GM12878 (cell line): Measurements from ENCODE around the gene ACTR2. TPM values are rescaled to one million over a fixed set of nuclear protein-coding genes. Genes with fewer than 3 reads are reported as not detected.

Source experiments
- ATAC-seq: fragments of 200-7000 bp; cut with Tn5 transposase; 3 replicates; pipeline ENCODE4 v1.9.1; 2020; ENCODE audit warnings: mild to moderate bottlenecking, moderate library complexity
- BruUV-seq: library from RNA; stranded (reverse); fragments of 400-500 nt; replicated peaks from 2 replicates; lab custom pipeline; 2021; lab: Mats Ljungman, UMichigan
- CTCF ChIA-PET: fragments of 300-600 bp; sonication (Branson Sonifier 250); formaldehyde crosslinking; extraction: SDS; loops from one replicate; lab custom pipeline; 2021; ENCODE audit warnings: inconsistent platforms; lab: Yijun Ruan, JAX
- POLR2A ChIA-PET: fragments of 350-600 bp; formaldehyde crosslinking; extraction: SDS; loops from one replicate; lab custom pipeline; 2021; ENCODE audit warnings: inconsistent platforms; lab: Charles Lee
- RAD21 ChIA-PET: fragments of 300-600 bp; sonication (Branson Sonifier 250); formaldehyde crosslinking; loops from one replicate; lab custom pipeline; 2023; ENCODE audit warnings: antibody characterized with exemption; ENCODE audit not compliant: unreplicated experiment; lab: Charles Lee
- SMC1A ChIA-PET: fragments of 300-600 bp; sonication (Branson Sonifier 250); formaldehyde crosslinking; loops from one replicate; lab custom pipeline; 2023; ENCODE audit not compliant: unreplicated experiment, uncharacterized antibody; lab: Charles Lee
- DNase-seq: peaks from one replicate; pipeline ENCODE4 v3.0.0-alpha.2; 2011; ENCODE audit warnings: low read depth, low spot score
- FAIRE-seq: peaks from 3 replicates; lab custom pipeline; 2011; peaks lifted over from hg19 to GRCh38; lab: Jason Lieb, UNC
- H2AFZ ChIP-seq: 2 replicates; pipeline ENCODE4 v1.6.0; 2011; ENCODE audit warnings: low read depth, low read length, control low read depth; ENCODE audit not compliant: control insufficient read depth
- H3K27ac ChIP-seq: 2 replicates; pipeline ENCODE4 v1.5.1; 2011; ENCODE audit warnings: control low read depth; ENCODE audit not compliant: control insufficient read depth, insufficient read depth
- H3K27me3 ChIP-seq, 2 experiments: replicated peaks in 1 of 2; 2 replicates each; pipeline versions ENCODE4 v1.6.0 to v1.6.1; 2011; ENCODE audit warnings: low read length in 1 of 2; ENCODE audit not compliant: control insufficient read depth in 2 of 2, insufficient read depth in 2 of 2
- H3K36me3 ChIP-seq, 2 experiments: 2 replicates each; pipeline ENCODE4 v1.5.1; 2011; ENCODE audit warnings: low read length in 1 of 2; ENCODE audit not compliant: control insufficient read depth in 2 of 2, insufficient read depth in 2 of 2
- H3K4me1 ChIP-seq: 2 replicates; pipeline ENCODE4 v1.6.1; 2011; ENCODE audit warnings: mild to moderate bottlenecking, low read length, moderate library complexity, mixed read lengths; ENCODE audit not compliant: control insufficient read depth, insufficient read depth
- H3K4me2 ChIP-seq: 2 replicates; pipeline ENCODE4 v1.6.0; 2011; ENCODE audit warnings: control low read depth; ENCODE audit not compliant: control insufficient read depth, insufficient read depth
- H3K4me3 ChIP-seq: fragments of 200-600 bp; sonication (generic); 2 replicates; pipeline ENCODE4 v1.5.1; 2016
- H3K79me2 ChIP-seq: 2 replicates; pipeline ENCODE4 v1.6.0; 2011; ENCODE audit warnings: low read length; ENCODE audit not compliant: control insufficient read depth, insufficient read depth
- H3K9ac ChIP-seq: 2 replicates; pipeline ENCODE4 v1.8.0; 2011; ENCODE audit warnings: low read length, control low read depth, mixed read lengths; ENCODE audit not compliant: control insufficient read depth, insufficient read depth
- H3K9me3 ChIP-seq: replicated peaks from 3 replicates; pipeline ENCODE4 v1.5.1; 2011; ENCODE audit warnings: mild to moderate bottlenecking, low read length; ENCODE audit not compliant: control insufficient read depth, insufficient read depth
- H4K20me1 ChIP-seq: 2 replicates; pipeline ENCODE4 v1.6.0; 2011; ENCODE audit not compliant: control insufficient read depth, insufficient read depth
- BHLHE40 ChIP-seq, 2 experiments: fragments of 450-650 bp in 1 of 2; IDR thresholded peaks; 2 replicates each; pipeline ENCODE4 v1.6.1; 2011 to 2017; ENCODE audit warnings: low read depth in 2 of 2, borderline replicate concordance in 1 of 2, improper control_type of control experiment in 1 of 2, low read length in 1 of 2, mild to moderate bottlenecking in 1 of 2
- CREM ChIP-seq: IDR thresholded peaks from 2 replicates; pipeline ENCODE4 v1.6.1; 2014; ENCODE audit warnings: antibody characterized with exemption, low read depth
- HDGF ChIP-seq: fragments of 450-650 bp; IDR thresholded peaks from 2 replicates; pipeline ENCODE4 v1.6.1; 2016; ENCODE audit warnings: antibody characterized with exemption
- SP1 ChIP-seq: IDR thresholded peaks from one replicate; pipeline ENCODE4 v1.6.1; 2011; ENCODE audit warnings: low read depth, low read length
- STAT3 ChIP-seq: IDR thresholded peaks from 2 replicates; pipeline ENCODE4 v1.6.1; 2011; ENCODE audit warnings: low read depth, low read length, improper control_type of control experiment
- TCF3 ChIP-seq: IDR thresholded peaks from 2 replicates; pipeline ENCODE4 v1.6.1; 2012; ENCODE audit warnings: low read depth, mild to moderate bottlenecking, low read length, borderline replicate concordance; ENCODE audit not compliant: insufficient read depth
- ZBED1 ChIP-seq: IDR thresholded peaks from 2 replicates; pipeline ENCODE4 v1.6.1; 2016; ENCODE audit warnings: borderline replicate concordance
- WGBS: methylation state at CpG from one replicate; pipeline ENCODE4 v1.1.6; 2016; ENCODE audit warnings: low lambda C conversion rate; ENCODE audit not compliant: insufficient replicate concordance, insufficient coverage; ENCODE audit errors: missing lambda C conversion rate; 5-methylcytosine and 5-hydroxymethylcytosine counted together
- in situ Hi-C: fragments of 300-500 bp; cut with MboI; formaldehyde crosslinking; loops from 9 replicates; pipeline ENCODE4 v1.14.3; 2018; ENCODE audit warnings: mixed read lengths
- intact Hi-C: fragments of 100-400 bp; cut with micrococcal nuclease; formaldehyde crosslinking; loops from one replicate; pipeline ENCODE4 v1.14.2; 2022; ENCODE audit not compliant: unreplicated experiment
- polyA plus RNA-seq, 11 experiments: library from polyadenylated mRNA; depleted of rRNA in 4 of 11; unstranded in 6 of 11; stranded (reverse) in 5 of 11; fragments of >200 nt; fragmentation: Nextera tagmentation in 4 of 11; fragmentation: Illumina TruSeq in 1 of 11; extraction: Ambion mirVana in 4 of 11; extraction: Trizol in 1 of 11; gene quantifications; 1 replicate in 1 of 11; 2 replicates in 10 of 11; pipeline versions ENCODE4 v1.2.1 to v1.2.3, GENCODE V29; 2011 to 2016; ENCODE audit warnings: inconsistent platforms in 2 of 11, missing spikeins in 2 of 11, low read depth in 1 of 11
- total RNA-seq, 4 experiments: library from RNA; depleted of rRNA in 3 of 4; stranded (reverse); fragments of >200 nt in 3 of 4; fragmentation: Illumina TruSeq in 1 of 4; extraction: Trizol in 1 of 4; gene quantifications; 2 replicates each; pipeline versions ENCODE4 v1.2.1 to v1.2.3, GENCODE V29; 2013 to 2021
- TF ChIP-seq, protein P1 (sequence below): IDR thresholded peaks from 2 replicates; pipeline ENCODE4 v1.6.1; 2011; ENCODE audit warnings: borderline replicate concordance, low read depth, mild to moderate bottlenecking, moderate library complexity, low read length; ENCODE audit not compliant: insufficient read depth, poor library complexity, severe bottlenecking
- TF ChIP-seq, protein P2 (sequence below): IDR thresholded peaks from 2 replicates; pipeline ENCODE4 v1.6.1; 2012; ENCODE audit warnings: low read depth, low read length, improper control_type of control experiment

The ACTR2 gene
- total and polyA plus RNA-seq, 10 of the 15 experiments (the other 5 are each of a cell fraction or from before 2014, with no cell fraction given): 94.2 to 401 (median 195) TPM

DNA sequence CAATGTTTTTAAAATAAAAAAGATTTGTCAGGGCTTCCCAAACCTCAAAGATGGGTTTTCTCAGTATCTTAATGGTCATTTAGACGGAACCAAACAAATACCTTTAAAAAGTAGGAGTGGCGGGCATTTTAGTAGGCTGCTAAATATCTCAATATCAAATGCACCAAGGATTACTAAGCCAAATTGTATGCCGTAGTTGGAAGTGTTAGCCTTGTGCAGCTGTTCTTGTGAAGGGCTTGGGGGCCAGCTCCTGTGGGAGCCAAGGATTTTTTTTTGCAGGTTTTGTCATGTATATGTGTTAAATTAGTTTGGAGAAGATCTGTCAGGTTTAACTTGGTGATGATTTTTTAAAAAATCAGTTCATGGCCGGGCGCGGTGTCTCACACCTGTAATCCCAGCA lies 52.1 kb downstream of the ACTR2 start:
- POLR2A ChIA-PET: no interaction called here
- WGBS: 91% methylated on average over 6 of the region's 6 CpGs
- BruUV-seq: no TSS peak
- Histone ChIP-seq H3K27ac (no peak overlapping the region), H3K4me1 (no peaks in the 10 kb centered on the region), H3K4me3 (no peak overlapping the region), H3K79me2 (no peaks in the 10 kb centered on the region), H4K20me1 (no peaks in the 10 kb centered on the region), H3K9me3 (no peaks in the 10 kb centered on the region)
- intact Hi-C loops: no loop called here
- no peak for TF ChIP-seq CREM
- TF ChIP-seq ZBED1: no peak
- TF ChIP-seq SP1: no peak
- TF ChIP-seq, protein P1, sequence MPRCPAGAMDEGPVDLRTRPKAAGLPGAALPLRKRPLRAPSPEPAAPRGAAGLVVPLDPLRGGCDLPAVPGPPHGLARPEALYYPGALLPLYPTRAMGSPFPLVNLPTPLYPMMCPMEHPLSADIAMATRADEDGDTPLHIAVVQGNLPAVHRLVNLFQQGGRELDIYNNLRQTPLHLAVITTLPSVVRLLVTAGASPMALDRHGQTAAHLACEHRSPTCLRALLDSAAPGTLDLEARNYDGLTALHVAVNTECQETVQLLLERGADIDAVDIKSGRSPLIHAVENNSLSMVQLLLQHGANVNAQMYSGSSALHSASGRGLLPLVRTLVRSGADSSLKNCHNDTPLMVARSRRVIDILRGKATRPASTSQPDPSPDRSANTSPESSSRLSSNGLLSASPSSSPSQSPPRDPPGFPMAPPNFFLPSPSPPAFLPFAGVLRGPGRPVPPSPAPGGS: no peak
- no peak for TF ChIP-seq HDGF
- no peak for TF ChIP-seq STAT3
- TF ChIP-seq BHLHE40 (IDR thresholded peaks at IDR 0.05; ENCODE audit: borderline replicate concordance in 1 of 2, low read depth in 2 of 2, low read length in 1 of 2): no peak
- no peak for TF ChIP-seq TCF3
- TF ChIP-seq, protein P2, sequence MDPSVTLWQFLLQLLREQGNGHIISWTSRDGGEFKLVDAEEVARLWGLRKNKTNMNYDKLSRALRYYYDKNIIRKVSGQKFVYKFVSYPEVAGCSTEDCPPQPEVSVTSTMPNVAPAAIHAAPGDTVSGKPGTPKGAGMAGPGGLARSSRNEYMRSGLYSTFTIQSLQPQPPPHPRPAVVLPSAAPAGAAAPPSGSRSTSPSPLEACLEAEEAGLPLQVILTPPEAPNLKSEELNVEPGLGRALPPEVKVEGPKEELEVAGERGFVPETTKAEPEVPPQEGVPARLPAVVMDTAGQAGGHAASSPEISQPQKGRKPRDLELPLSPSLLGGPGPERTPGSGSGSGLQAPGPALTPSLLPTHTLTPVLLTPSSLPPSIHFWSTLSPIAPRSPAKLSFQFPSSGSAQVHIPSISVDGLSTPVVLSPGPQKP: no peak
- TF ChIP-seq, all 136 proteins: peak for 0
- ATAC-seq: no peak
- in situ Hi-C loops: no loop called here
- no peak overlapping the region for H3K4me2 ChIP-seq
- no peaks in the 10 kb centered on the region; a peak in 1 of 4 replicates for H3K36me3 ChIP-seq
- no peak overlapping the region for H3K9ac ChIP-seq
- CTCF ChIA-PET: interaction anchor here (1.2 kb wide), 1 partner anchor 14 kb away, joined by 3 read pairs; no protein-coding TSS in a partner anchor
- H2AFZ ChIP-seq: no peak overlapping the region
- RAD21 ChIA-PET: no interaction called here
- SMC1A ChIA-PET: no interaction called here
- H3K27me3 ChIP-seq: no peaks in the 10 kb centered on the region
- FAIRE-seq: no peak
- DNase-seq: no peak
